ENCODE measurements around the gene DYRK4. TPM values are rescaled to one million over a fixed set of nuclear protein-coding genes. Genes with fewer than 3 reads are reported as not detected.

DYRK4 gene
- total RNA-seq, 1 donor: 8.8 TPM

DNA sequence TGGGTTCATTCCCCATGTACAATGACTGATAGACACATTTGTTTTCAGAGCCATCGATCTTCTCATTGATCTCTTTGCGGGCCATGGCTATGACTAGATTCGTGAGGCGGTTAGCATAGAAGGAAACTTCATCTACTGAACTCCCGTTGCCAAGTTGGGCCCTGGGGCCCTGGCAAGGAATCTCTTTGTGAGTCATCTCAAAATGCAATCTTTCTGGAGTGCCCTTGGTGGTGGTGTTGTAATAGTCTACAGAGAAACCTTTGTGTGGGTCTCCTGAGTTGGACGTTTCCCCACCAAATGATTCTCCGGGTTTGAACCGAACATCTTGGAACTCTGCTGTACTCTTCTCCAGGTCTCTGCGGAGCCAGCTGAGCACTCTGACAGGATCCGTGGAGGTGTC lies 66.4 kb downstream of the DYRK4 start:
- peaks cover 5% of the 10 kb centered on the region for H3K27me3 ChIP-seq (ENCODE audit: insufficient read depth, low read length)
- H3K4me1 ChIP-seq (ENCODE audit: insufficient read depth, low read length): no peaks in the 10 kb centered on the region
- H3K4me3 ChIP-seq (ENCODE audit: low read length): no peak overlapping the region
- H3K9me3 ChIP-seq (ENCODE audit: low read depth, low read length): no peaks in the 10 kb centered on the region

DNA sequence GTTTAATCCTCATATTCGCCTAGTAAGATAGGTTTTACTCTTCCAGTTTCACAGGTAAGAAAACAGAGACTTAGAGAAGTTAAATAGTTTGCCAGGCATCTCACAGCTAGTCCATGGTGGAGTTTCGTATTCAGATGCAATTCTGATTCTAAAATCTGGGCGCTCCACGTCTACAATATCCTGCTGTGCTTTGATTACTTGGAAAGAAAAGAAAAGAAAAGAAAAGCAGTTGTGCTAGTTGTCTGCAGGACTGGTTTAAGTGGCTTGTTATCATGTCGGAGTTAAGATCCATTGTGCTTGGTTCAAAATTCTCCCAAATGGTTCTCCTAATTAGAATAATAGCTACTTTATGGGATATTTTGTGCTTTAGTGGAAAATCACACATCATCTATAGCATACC lies 68.3 kb downstream of the DYRK4 start:
- no peaks in the 10 kb centered on the region for H3K9me3 ChIP-seq (ENCODE audit: low read depth, low read length)

GRCh38 chr12:4643747-4644146 lies 81.7 kb downstream of the DYRK4 start:
- peaks cover 4% of the 10 kb centered on the region for H3K27me3 ChIP-seq (ENCODE audit: insufficient read depth, low read length)
- no peaks in the 10 kb centered on the region for H3K9me3 ChIP-seq (ENCODE audit: low read depth, low read length)
- H3K4me3 ChIP-seq (ENCODE audit: low read length): no peak overlapping the region
- peaks cover 8% of the 10 kb centered on the region for H3K4me1 ChIP-seq (ENCODE audit: insufficient read depth, low read length)

More for the DNA sequence above, 68.3 kb downstream of the DYRK4 start:
- Histone ChIP-seq H3K4me1 (ENCODE audit: insufficient read depth, low read length) (no peaks in the 10 kb centered on the region), H3K4me3 (ENCODE audit: low read length) (no peak overlapping the region), H3K27me3 (ENCODE audit: insufficient read depth, low read length) (peaks cover 5% of the 10 kb centered on the region)

GRCh38 chr12:4645023-4645422 lies 83.0 kb downstream of the DYRK4 start:
- Histone ChIP-seq H3K4me1 (ENCODE audit: insufficient read depth, low read length) (peaks cover 15% of the 10 kb centered on the region), H3K9me3 (ENCODE audit: low read depth, low read length) (no peaks in the 10 kb centered on the region), H3K27me3 (ENCODE audit: insufficient read depth, low read length) (peaks cover 3% of the 10 kb centered on the region), H3K4me3 (ENCODE audit: low read length) (no peak overlapping the region)

DNA sequence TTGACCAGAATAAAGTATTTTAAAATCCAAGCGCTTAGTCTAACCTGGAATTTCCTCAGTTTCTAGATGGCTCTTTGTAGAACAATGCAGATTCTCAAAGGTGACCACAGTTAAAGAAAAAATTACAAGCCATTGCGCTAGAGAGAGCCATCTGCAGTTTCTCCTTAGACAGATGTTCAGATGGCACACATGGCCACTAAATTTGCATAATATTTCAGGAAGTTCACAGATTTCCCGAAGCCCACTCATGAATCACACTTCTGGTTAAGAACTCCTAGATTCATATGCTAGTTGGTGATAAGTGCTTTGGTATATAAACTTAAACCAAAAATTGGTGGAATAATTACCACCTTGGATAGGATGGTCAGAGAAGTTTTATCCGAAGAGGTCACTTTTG lies 86.1 kb downstream of the DYRK4 start:
- peaks cover 21% of the 10 kb centered on the region for H3K4me1 ChIP-seq (ENCODE audit: insufficient read depth, low read length)
- no peaks in the 10 kb centered on the region for H3K27me3 ChIP-seq (ENCODE audit: insufficient read depth, low read length)
- peak overlapping the region; percentile 72 for H3K4me3 ChIP-seq (ENCODE audit: low read length)
- no peaks in the 10 kb centered on the region for H3K9me3 ChIP-seq (ENCODE audit: low read depth, low read length)

DNA sequence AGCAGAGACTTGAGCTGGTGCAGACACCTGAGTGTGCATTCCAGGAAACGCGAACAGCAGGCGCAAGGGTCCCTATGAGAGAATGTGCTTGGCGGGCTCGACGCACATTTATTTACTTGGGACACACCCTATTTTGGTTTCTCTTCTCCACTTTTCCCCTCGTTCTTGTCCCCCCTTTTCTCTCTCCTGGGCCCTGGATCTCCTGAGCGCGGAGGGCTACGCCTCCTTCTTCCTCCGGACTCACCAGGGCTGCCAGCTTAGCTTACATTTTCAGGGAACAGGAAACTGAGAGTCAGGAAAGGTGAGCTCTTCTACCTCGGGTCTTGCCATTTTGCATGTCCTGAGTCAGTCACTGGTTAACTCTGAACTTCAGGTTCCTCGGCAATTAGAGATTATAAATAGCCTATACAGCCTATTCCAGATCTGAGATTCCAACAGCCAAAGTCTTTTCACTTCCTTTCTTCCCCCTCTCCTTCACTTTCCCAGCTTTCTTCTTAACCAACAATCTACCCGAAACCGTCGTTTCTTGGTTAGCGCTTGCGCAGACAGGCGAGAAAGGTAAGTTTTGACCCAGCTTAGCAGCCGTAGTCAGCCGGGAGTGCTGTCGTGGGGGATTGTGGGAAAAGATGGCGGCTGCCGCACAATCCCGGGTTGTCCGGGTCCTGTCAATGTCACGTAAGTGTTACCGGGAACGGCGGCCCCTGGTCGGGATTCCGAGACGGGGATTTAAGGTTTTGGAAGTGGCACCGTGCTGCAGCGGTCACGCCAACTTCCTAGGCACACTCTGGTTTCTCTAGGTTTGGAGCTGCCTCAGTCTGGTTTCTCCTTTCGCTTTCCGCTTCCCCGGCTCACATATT lies 86.7 kb downstream of the DYRK4 start, which contains the start of the genes AKAP3 and NDUFA9:
AKAP3 (minus strand) TSS at position 551 of the 857 bp plus-strand sequence. CDS start 10,855 bp downstream, outside the sequence.
NDUFA9 (plus strand) TSS at position 614 of the 857 bp plus-strand sequence; CDS start at position 627, 13 bp downstream.
- H3K4me3 ChIP-seq (ENCODE audit: low read length): peak within 1 kb of the TSS; percentile 72
- H3K4me1 ChIP-seq (ENCODE audit: insufficient read depth, low read length): peaks cover 21% of the 10 kb centered on the region
- no peaks in the 10 kb centered on the region for H3K9me3 ChIP-seq (ENCODE audit: low read depth, low read length)
- no peaks in the 10 kb centered on the region for H3K27me3 ChIP-seq (ENCODE audit: insufficient read depth, low read length)

DNA sequence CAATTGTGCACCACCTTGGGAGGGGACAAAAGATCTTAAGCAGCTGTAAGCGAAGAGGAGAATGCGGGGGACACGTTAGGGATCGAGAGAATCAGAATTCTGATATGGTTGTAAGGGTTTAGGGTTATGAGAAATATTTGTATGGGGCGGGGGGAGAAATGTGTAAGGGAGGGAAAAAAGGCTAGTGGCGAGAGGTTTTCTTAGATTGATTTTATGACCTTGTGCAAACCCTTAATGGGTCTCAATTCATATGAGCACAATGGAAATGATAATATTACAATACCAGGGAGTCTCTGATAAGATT lies 87.3 kb downstream of the DYRK4 start:
- Histone ChIP-seq H3K27me3 (ENCODE audit: insufficient read depth, low read length) (no peaks in the 10 kb centered on the region), H3K4me3 (ENCODE audit: low read length) (peak overlapping the region; percentile 72), H3K9me3 (ENCODE audit: low read depth, low read length) (no peaks in the 10 kb centered on the region), H3K4me1 (ENCODE audit: insufficient read depth, low read length) (peaks cover 21% of the 10 kb centered on the region)

DNA sequence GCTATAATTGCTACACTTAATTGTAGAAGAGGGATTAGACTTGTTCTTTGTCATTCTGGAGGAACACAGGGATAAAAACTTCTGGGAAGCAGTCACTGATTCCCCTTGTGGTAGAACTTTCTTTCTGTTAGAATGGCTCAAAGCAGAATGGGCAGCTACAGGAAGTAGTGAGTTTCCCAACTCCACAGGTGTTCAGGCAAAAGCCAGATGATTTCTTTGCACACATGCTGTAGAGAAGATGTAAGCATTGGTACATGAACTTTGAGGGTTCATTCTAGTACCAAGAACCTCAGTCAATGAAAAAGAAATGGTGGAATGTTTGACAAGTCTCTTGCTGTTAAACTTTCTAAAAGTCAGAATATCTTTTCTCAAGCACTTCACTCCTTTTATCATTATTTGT lies 91.2 kb downstream of the DYRK4 start:
- H3K4me1 ChIP-seq (ENCODE audit: insufficient read depth, low read length): peaks cover 15% of the 10 kb centered on the region
- H3K9me3 ChIP-seq (ENCODE audit: low read depth, low read length): no peaks in the 10 kb centered on the region

DNA sequence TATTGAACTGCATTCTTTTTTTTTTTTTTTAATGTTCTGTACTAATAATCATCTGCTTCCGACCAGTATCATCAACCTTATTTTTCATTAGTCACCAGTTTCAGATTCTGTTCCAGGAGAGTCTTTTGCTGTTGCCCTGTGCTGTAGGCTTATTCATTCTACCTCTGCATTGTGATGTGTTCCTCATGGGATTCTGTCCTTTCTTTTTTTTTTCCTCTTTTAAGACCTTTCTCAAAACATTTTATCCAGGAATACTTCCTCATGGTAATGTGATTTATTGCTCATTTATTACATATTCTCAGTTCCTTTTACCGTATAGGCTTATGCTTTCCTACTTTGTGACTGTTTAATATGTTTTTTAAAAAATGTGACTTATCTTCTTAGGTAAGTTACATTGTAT lies 91.7 kb downstream of the DYRK4 start:
- H3K27me3 ChIP-seq (ENCODE audit: insufficient read depth, low read length): no peaks in the 10 kb centered on the region
- peaks cover 12% of the 10 kb centered on the region for H3K4me1 ChIP-seq (ENCODE audit: insufficient read depth, low read length)
- H3K9me3 ChIP-seq (ENCODE audit: low read depth, low read length): no peaks in the 10 kb centered on the region
- no peak overlapping the region for H3K4me3 ChIP-seq (ENCODE audit: low read length)

More for the DNA sequence above, 91.2 kb downstream of the DYRK4 start:
- Histone ChIP-seq H3K4me3 (ENCODE audit: low read length) (no peak overlapping the region), H3K27me3 (ENCODE audit: insufficient read depth, low read length) (no peaks in the 10 kb centered on the region)

Other genes with a start within 250 kb of the DYRK4 start
- 9.8 TPM for gene TIGAR, start 241.0 kb upstream of the DYRK4 start, total RNA-seq
- gene FGF23, start 182.5 kb upstream of the DYRK4 start, total RNA-seq: not detected
- not detected for gene FGF6, start 116.4 kb upstream of the DYRK4 start, total RNA-seq
- 1.0 TPM for gene RAD51AP1, start 23.3 kb upstream of the DYRK4 start, total RNA-seq
- 1.4 TPM for gene AKAP3, start 86.8 kb downstream of the DYRK4 start, total RNA-seq
- 58.1 TPM for gene NDUFA9, start 86.9 kb downstream of the DYRK4 start, total RNA-seq
- gene GALNT8, start 158.2 kb downstream of the DYRK4 start, total RNA-seq: 0.42 TPM